Left cardiac atrium (tissue), 4 donors: Measurements from ENCODE around the gene PBX4. TPM values are rescaled to one million over a fixed set of nuclear protein-coding genes. Genes with fewer than 3 reads are reported as not detected.
A peak's percentile ranks its signal among the peaks of the same experiment; 100 is the strongest.

Experiments
- ATAC-seq, 2 donors: fragments of 200-7000 bp; cut with Tn5 transposase; one replicate each; pipeline ENCODE4 v1.9.1; 2020; ENCODE audit warnings: mild to moderate bottlenecking in 2 of 2, moderate library complexity in 2 of 2
- DNase-seq: peaks from one replicate; pipeline ENCODE4 v3.0.0-alpha.2; 2020
- intact Hi-C, 2 donors: fragments of 100-400 bp; cut with DNase I; formaldehyde crosslinking; loops; one replicate each; pipeline versions ENCODE4 v1.14.1 to v1.15.1; 2022 to 2023
- total RNA-seq, 2 donors: library from RNA; stranded (reverse); fragmentation: NEBNext Ultra II Directional; extraction: Animal tissue kit (Norgen Biotek cat#: 25700); gene quantifications; one replicate each; pipeline ENCODE4 v1.2.1, GENCODE V29; 2021
- donor health status: DM: no; HTN: yes; CAD: no.
- donor health status: DM: no; HTN: yes; CAD: no; lungs with severe emphysema.
- donor health status: DM: yes; HTN: yes; CAD: no.
- donor health status: Dilated cardiomyopathy.

Gene PBX4
- total RNA-seq, 2 donors from 2014 or later: 0.35 to 0.37 TPM

DNA sequence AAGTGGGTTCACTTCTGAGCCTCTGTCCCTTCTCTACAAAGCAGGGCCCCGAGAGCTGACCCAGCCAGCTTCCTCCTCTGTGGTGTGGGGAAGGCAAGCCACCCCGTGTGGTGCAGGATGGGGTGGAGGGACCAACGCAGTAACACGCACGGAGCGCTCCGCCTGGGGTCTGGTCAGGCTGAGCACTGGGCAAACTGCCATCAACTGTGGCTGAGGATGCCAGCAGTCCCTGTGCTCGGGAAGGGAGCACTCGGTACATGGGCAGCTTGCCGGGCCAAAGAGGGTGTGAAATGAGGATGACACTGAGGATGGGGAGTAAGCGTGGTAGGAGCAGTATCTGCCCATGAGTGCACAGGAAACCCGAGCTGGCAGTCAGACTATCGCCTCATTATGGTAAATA lies 32.6 kb upstream of the PBX4 start:
- peak; percentile 64 to 81 for ATAC-seq
- peak; percentile 62 for DNase-seq
- intact Hi-C loops: no loop called here

DNA sequence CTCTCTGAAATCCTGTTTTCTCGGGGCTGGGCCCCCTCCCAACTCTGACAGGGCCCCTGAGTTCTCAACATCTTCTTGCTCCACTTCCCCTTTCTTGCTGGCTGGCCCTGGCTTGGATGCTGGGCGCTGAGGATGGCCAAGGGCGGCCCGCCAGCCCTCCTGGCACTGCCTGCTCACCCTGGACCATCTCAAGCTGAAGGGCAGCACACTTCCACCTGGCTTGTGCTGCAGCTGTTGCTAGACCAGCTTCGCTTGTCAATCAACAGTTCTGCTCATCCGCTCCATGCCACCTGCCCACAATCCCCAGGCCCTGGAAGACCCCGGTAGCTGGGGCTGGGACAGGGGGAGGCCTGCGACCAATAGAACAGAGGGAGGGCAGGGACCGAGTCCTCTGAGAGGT lies 31.8 kb upstream of the PBX4 start:
- DNase-seq (no peak), ATAC-seq (no peak)
- intact Hi-C loops: no loop called here

DNA sequence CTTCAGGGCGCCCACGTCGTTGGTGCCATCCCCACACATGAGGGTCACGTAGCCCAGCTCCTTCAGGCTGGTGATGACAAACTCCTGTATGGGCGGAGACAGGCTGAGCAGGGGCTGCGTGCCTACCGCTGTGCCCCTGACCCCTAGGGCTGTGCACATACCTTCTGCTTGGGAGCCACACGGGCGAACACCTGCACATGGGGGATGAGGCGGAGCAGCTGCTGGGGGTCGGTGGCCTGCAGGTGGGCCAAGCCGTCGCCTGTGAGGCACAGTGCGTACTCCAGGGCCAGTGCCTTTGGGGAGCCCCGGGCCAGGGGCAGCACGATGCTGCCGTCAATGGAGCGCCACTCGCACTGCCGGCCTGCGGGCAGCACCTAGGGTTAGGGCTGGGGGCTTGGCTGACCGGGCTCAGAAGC lies 31.1 kb upstream of the PBX4 start:
- no peak for ATAC-seq
- intact Hi-C loops: loop anchor here in 1 of 2 donors (5.0 kb wide), 1 partner anchor 117 kb away; no protein-coding TSS in a partner anchor
- DNase-seq: no peak

DNA sequence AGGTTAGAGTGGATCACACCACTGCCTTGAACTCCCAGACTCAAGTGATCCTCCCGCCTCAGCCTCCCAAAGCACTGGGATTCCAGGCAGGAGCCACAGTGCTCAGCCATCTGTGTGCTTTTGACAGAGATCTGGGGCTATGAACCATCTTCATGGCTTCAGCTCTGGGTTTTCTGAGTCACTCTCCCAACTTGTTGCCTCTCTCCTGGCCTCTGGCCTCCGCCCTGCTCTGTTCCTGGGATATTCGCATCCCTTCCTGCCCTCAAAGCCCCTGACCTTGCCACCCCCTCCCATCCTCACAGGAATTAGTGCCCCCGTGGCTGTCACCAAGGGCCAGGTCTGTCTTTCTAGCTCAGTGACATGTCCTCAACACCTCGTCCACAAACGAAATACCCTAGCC lies 30.7 kb upstream of the PBX4 start:
- ATAC-seq (no peak), DNase-seq (no peak)
- intact Hi-C loops: loop anchor here in 1 of 2 donors (5.0 kb wide), 1 partner anchor 117 kb away; no protein-coding TSS in a partner anchor

DNA sequence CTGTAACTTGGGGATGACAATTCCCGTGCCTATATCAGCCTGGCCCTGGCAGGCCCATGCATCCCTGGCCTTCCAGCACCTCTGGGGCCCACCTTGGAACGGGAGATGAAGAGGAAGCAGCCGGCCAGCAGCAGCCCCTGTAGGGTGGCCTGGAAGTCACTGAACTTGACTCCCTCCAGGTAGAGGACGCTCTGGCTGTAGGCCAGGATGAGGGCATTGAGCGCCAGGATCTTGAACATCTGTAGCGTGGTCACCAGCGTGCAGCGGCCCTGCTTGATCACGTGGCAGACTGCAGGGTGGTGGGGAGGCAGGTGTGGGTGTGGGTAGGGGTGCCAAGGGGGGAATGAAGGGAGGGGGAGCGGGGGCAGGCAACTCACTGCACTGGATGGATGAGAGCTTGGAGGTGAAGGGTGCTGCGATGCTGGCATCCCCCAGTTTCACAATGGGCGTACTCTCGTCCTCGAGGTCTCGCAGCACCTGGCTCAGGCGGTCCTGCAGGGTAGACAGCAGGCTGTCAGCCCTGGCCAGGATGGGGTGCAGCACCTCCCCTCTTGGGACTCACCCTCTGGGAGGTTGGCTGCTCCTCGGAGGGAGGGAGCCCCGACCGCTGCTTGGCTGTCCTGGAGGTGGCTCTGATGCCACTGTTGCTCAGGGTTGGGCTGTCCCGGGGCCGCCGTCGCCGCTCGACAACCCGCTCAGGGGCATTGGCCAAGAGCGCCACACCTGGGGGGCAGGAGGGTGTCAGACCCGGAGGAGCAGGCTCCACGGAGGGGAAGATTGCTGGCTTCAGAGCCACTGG lies 28.7 kb upstream of the PBX4 start:
- ATAC-seq: no peak
- DNase-seq: no peak
- intact Hi-C loops: loop anchor here in 1 of 2 donors (5.0 kb wide), 1 partner anchor 115 kb away; no protein-coding TSS in a partner anchor

DNA sequence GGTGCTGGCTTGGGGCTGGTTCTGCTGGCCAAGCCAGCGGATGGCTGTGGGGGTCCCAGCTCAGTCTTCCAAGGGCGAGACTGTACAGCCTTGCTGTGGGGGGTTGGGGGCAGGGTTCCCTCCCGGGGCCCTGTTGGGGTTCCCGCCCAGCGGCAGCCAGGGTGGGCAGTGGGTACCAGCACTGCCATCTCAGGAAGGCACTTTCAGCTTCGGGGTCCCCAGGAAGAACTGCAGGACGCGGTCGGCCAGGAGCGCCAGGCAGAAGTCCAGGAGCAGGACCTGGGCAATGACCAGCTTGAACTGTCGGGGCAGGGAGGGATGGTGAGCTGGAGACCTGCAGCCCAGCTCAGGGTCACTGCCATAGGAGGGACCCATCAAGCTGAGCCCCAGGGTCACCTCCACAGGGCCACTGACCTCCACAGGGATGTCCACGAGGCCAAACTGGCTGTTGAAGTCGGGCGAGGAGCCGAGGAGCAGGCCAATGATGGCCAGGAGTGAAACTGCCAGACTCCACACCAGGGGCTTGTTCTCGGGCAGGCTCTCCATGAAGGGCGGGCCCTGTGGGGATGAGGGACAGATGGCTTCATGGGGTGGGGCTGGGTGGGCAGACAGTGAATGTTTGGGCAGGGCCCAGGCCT lies 26.9 kb upstream of the PBX4 start:
- ATAC-seq (no peak), DNase-seq (no peak)
- intact Hi-C loops: loop anchor here in 1 of 2 donors (5.0 kb wide), 1 partner anchor 113 kb away; no protein-coding TSS in a partner anchor

DNA sequence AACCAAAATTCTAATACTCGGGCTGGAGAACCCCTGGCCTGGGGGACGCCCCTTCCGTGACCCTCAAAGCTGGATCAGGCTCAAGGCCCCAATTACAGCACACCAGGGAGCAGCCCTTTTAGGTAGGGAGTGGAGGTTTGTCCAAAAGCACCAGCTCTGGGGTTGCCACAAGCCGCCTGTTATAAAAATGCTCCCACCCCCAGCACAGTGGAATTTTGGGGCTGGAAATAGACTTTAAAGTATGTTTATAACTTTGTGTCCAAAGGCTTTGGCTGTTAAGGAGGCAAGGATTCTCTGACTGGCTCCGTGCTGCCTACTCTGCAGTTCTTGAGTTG lies 25.5 kb upstream of the PBX4 start:
- DNase-seq: no peak
- intact Hi-C loops: loop anchor here in 1 of 2 donors (1.0 kb wide), 1 partner anchor 111 kb away; no protein-coding TSS in a partner anchor
- no peak for ATAC-seq

DNA sequence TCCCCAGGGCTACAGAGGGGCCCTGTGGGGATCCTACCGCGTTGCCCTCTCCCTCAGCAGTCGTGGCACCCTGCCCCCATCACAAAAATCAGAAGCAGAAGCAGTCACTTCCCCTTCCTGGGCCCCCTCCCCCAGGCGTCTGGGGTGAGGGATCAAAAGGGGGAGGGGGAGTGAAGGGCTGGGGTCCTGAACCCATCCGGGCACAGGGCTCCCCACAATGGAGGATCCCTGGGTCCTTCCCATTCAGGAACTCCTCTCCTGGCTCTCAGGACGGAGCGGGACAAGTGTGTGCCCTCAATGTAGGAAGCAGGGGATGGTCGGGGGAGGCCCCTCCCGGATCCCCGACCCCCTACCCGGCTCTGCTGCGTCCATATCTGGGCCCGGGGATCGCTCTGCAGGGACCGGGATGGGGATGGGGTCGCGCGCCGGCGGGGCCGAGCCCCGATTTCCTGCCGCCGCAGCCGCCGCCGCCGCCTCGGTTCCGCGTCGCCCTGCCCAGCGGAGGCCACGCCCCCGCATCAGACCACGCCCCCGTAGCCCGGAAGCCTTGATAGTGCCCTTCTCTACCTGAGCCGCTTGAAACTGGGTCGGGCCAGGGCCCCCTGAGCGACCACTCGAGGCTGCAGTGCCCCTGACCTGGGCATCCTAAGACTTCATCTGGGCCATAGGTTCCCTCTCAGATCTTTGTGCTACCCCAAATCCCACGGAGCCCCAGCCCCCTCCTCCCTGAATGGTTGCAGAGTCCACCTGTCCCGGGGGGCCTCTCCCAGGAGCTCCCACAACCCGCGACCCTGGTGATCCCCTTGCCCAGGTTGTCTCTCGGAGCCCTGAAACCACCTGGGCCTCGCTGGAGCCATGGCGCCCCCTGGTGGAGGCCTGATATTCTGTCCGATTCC lies 24.9 kb upstream of the PBX4 start, which contains the start of gene GMIP:
Gene GMIP (minus strand): TSS at position 500 of the 896 bp plus-strand sequence. CDS start 128 bp downstream, at position 372.
- intact Hi-C loops: loop anchor here in 1 of 2 donors (1.0 kb wide), 1 partner anchor 110 kb away; no protein-coding TSS in a partner anchor
- DNase-seq (peak; percentile 81), ATAC-seq (peak; percentile 90 to 93)

DNA sequence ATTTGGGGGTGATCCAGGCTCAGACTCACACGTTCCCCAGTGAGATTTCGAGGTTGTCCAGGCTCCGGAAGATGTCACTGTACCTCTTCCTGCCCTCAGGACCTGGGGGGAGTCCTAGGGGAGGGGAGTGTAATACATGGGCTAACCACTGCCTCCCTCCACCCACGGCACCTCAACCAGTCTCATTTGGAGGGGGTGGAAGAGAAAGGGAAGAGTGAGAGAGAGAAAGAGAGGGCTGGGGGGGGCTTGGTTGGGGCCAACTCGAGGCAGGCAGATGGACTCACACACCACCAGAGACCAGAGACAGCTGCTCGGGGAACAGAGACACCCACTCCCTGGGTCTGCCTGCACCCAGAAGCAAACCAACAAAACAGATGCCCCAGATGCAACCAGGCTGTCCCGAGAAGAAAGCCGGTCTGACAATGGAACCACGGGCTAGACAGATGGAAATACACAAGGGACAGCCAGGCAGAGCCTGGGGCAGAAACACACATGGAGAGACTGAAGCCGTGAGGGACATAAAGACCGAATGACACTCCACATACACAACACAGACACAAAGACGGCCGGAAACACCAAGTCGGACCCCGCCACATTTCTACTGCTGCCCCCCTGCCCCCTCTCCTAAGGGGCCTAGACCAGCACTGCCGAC lies 24.1 kb upstream of the PBX4 start:
- DNase-seq (no peak), ATAC-seq (peak; percentile 6)
- intact Hi-C loops: no loop called here

DNA sequence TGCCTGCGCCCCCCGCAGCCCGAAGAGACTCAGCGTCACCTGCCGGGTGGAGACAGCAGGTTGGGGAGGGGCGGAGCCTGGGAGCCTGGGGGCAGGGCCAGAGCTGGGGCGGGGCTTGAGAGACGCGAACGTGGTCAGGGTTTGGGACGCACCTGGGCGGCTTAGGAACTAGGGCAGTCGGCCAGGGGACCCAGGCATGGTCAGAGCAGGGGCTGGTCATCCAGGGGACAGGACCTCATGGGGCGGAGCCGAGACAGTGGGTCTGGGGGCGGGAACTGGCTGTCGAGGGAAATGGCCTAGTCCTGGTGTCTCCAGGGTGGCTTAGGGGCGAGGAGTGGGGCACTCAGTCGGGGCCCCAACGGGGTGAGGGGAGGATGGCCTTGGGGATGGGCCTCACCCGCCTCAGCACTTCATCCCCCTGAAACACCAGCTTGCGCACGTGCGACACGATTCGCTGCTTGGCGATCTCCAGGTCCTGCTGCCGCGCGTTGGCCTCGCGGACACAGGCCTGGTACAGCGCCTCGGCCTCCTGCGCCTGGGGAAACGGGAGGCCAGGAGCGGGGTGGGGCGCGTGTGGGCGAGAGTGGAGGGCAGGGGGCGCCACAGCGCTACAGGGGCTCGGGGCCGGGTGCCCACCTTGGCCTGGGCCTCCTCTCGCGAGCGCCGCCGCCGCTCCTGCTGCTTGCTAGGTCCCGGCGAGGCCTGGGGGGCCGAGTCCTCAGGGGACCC lies 19.2 kb upstream of the PBX4 start:
- peak in 1 of 2 donors; percentile 19 for ATAC-seq
- no peak for DNase-seq
- intact Hi-C loops: no loop called here

DNA sequence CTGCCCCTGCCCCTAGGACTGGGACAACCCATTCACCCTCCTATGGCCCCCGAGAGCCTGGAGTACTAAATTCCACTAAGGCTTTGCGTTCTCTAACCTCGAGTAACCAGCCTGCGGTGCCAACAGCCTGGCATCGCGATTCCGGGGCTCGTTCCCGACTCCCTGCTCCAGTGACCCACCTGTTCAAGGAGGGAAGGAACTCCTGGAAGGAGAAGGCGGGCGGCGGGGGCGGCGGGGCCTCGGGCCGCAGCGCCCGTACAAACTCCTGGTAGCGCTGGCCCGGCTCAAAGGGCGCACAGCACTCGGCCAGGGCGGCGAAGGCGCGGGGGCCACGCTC lies 18.7 kb upstream of the PBX4 start:
- no peak for ATAC-seq
- DNase-seq: no peak
- intact Hi-C loops: no loop called here

DNA sequence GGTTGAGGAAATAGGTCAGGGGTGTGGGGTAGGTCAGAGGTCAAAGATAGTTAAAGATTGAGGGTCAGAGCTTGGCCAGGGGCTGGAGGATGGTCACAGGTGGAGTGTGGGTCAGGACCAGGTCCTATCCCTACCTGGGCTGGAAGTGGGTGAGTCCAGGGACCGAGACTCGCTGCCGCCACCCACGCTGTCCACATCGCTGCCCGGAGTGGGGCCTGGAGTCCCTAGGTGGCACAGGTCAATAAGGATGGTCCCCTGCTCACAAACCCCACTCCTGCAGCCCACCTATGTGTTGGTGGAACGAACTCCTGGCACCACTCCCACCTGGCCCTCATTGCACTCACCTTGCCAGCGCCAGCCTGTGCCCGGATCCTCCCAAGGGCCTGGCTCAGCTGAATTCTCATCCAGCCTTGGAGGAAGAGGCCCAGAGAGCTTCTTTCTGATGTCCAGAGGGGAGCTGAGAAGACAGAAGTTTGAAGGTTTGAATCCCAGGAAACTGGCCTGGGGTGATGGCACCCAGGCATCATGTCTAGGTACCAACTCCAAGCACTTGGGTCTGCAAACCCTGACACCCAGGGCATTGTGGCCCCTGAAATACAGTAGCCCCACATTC lies 18.2 kb upstream of the PBX4 start:
- ATAC-seq: no peak
- intact Hi-C loops: no loop called here

DNA sequence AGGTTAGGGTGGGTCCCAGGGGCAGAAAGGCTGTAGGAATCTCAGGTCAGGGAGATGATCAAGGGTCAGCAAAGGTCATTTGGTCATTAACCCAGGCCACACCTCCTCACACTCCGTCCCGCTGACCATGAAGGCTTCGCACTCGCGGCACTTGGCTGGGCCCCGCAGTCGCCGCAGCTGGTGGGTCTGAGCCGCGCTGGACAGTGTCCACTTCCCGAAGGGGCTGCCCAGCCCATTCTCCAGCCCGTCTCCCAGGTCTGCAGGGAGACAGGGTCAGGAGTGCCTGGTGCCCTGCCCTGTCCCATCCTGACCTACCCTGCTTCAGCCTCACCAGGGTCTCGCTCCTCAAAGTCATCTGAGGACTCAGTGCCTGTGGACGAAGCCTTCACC lies 16.8 kb upstream of the PBX4 start:
- ATAC-seq (no peak), DNase-seq (no peak)
- intact Hi-C loops: no loop called here

More for the DNA sequence above, 18.2 kb upstream of the PBX4 start:
- no peak for DNase-seq

DNA sequence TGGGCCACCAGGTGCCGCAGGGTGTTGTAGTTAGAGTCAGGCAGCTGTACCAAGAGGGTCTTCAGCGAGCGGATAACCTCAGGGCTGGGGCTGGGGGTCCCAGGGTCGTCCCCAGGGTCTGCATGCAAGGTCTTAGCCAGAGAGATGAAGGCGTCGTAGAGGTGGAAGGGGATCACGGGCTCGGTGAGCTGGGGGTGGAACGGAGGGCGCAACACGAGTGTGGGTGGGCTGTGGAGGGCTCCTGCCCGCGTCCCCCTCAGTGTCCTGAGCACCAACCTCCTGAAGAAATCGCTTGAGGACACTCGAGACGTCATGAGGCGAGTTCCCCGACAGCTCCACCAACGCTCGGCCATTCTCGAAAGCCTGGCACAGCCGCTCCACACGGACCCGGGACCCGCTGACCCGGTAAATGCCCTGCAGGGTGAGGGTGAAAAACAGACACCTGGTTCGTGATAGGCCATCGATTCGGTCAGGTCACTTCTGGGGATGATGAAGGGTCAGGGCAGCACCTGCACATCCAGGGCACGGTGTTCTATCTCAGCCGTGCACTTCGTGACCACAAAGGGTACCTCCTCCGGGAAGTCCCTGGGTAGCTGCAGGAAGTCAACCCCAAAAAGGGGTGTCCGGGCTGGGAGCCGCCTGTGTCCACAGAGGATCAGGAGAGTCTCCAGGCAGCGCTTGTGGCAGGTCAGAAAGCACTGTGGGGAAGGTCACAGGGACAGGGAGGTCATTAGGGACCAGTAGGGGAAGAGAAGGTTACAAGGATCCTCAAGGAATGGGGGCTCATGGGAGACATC lies 16.2 kb upstream of the PBX4 start:
- intact Hi-C loops: no loop called here
- DNase-seq (no peak), ATAC-seq (no peak)

DNA sequence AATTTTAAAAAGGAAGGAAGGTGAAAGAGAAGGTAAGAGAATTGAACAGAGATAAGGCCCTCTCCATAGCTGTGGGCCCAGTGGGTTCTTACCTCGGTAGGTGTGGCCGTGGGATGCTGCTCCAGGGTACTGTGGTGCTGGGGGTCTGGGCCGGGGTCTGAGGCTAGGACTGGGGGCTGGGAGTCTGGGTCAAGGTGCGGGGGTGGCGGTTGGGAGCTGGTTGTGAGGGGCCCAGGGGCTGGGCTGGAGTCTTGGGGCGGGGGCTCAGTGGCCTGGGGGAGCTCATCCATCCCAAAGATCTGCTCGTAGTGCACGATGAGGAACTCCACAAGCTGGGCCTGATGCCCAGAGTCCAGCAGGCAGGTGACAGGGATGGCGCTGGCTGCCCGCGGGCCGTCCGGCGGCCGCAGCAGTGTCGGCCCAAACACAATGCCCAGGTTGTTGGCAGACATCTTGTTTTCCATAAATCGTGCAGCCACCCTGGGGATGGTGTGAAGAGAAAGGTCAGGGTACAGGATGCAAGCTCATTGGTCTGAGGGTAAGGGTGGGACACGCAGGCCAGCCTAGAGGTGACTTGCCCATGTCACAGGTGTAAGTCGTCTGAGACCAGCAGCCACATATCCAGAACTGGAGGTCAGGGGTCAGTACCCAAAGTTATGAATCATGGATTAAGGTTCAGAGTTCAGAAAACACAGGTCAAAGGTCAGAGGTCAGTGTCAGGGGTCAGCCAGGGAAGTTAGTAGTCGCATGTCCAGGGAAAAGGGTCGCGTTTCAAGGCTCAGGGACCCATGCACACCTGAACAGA lies 15.4 kb upstream of the PBX4 start:
- intact Hi-C loops: no loop called here
- DNase-seq: no peak
- ATAC-seq: no peak

DNA sequence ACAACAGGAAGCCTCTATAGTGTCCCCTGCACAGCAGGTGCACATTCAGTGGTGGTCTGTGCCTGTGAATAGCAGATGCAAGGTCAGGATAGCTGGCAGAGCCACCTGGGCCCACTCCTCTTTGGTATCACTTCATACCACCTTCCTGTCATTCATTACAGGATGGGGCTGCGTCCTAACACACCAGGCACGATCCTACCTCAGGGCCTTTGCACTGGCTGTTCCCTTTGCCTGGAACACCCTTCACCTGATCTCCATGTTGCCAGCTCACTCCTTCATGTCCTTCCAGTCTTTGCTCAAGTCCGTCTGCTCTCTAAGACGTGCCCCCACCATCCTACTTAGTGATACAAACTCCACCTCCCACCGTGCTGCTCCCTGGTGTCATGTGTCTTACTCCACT lies 14.2 kb upstream of the PBX4 start:
- ATAC-seq: no peak
- intact Hi-C loops: no loop called here

More for the DNA sequence above, 14.2 kb upstream of the PBX4 start:
- no peak for DNase-seq
